Sigmoid colon (tissue), 4 donors: ENCODE measurements around the gene UST.

Experiments
- CTCF ChIP-seq, 4 experiments: fragments of 450-650 bp in 3 of 4; fragments of 200-600 bp in 1 of 4; IDR thresholded peaks; one replicate each; pipeline ENCODE4 v1.5.1; 2016 to 2019; ENCODE audit warnings: antibody characterized with exemption in 4 of 4, mild to moderate bottlenecking in 3 of 4, moderate library complexity in 2 of 4
- EP300 ChIP-seq, 4 donors: sonication (generic); formaldehyde crosslinking; IDR thresholded peaks; one replicate each; pipeline ENCODE4 v1.6.1; 2017; ENCODE audit warnings: antibody characterized with exemption in 4 of 4

- no peak for TF ChIP-seq EP300 (IDR thresholded peaks at IDR 0.05)
- no peak for TF ChIP-seq CTCF (IDR thresholded peaks at IDR 0.05)
Observed at GRCh38 chr6:148964467-148964866, 217.6 kb downstream of the UST start.
